ENCODE results near the gene RESP18. TPM values are rescaled to one million over a fixed set of nuclear protein-coding genes. Genes with fewer than 3 reads are reported as not detected.
A peak's percentile ranks its signal among the peaks of the same experiment; 100 is the strongest.

RESP18 gene
- total and polyA plus RNA-seq, 4 donors: not detected

GRCh38 chr2:219378163-219378851, 45.8 kb upstream of the RESP18 start:
- DNase-seq (no peak), ATAC-seq (ENCODE audit: insufficient read depth, low FRiP score) (no peak)
- Histone ChIP-seq H3K9me3 (ENCODE audit: control insufficient read depth in 4 of 4, insufficient read depth in 3 of 4, low read length in 3 of 4) (no peaks in the 10 kb centered on the region), H3K36me3 (ENCODE audit: control insufficient read depth in 4 of 4, insufficient read depth in 4 of 4, low read length in 4 of 4) (peaks cover 23 to 42% (median 35%) of the 10 kb centered on the region in 4 donors), H3K4me1 (ENCODE audit: control insufficient read depth in 5 of 5, insufficient read depth in 5 of 5, low read length in 5 of 5) (no peaks in the 10 kb centered on the region), H3K9ac (ENCODE audit: insufficient read depth in 1 of 2, low read length in 2 of 2) (no peak overlapping the region), H3K27me3 (ENCODE audit: control insufficient read depth in 3 of 3, insufficient read depth in 3 of 3, low read length in 2 of 3) (no peaks in the 10 kb centered on the region), H3K4me3 (no peak overlapping the region), H3K27ac (ENCODE audit: low read depth in 1 of 2, low read length in 1 of 2) (no peak overlapping the region)
- WGBS, 2 donors: 96% methylated on average over 13 of the region's 13 CpGs
- TF ChIP-seq CTCF (IDR thresholded peaks at IDR 0.05; ENCODE audit: control extremely low read depth, extremely low read depth): no peak

GRCh38 chr2:219369447-219369861, 36.9 kb upstream of the RESP18 start:
- H3K4me3 ChIP-seq: no peak overlapping the region
- peak; percentile 86 to 92 (median 92) for DNase-seq
- H3K27ac ChIP-seq (ENCODE audit: low read depth in 1 of 2, low read length in 1 of 2): no peak overlapping the region
- TF ChIP-seq CTCF (IDR thresholded peaks at IDR 0.05; ENCODE audit: control extremely low read depth, extremely low read depth): no peak
- H3K36me3 ChIP-seq (ENCODE audit: control insufficient read depth in 4 of 4, insufficient read depth in 4 of 4, low read length in 4 of 4): peaks cover 5 to 12% (median 8%) of the 10 kb centered on the region in 4 donors
- no peak for ATAC-seq (ENCODE audit: insufficient read depth, low FRiP score)
- 18 to 44% methylated on average over 2 of the region's 2 CpGs for WGBS, 2 donors
- no peaks in the 10 kb centered on the region for H3K27me3 ChIP-seq (ENCODE audit: control insufficient read depth in 3 of 3, insufficient read depth in 3 of 3, low read length in 2 of 3)
- H3K4me1 ChIP-seq (ENCODE audit: control insufficient read depth in 5 of 5, insufficient read depth in 5 of 5, low read length in 5 of 5): peaks cover 0 to 20% (median 6%) of the 10 kb centered on the region in 5 donors
- no peaks in the 10 kb centered on the region for H3K9me3 ChIP-seq (ENCODE audit: control insufficient read depth in 4 of 4, insufficient read depth in 3 of 4, low read length in 3 of 4)
- peak overlapping the region in 1 of 2 donors; percentile 73 for H3K9ac ChIP-seq (ENCODE audit: insufficient read depth in 1 of 2, low read length in 2 of 2)

GRCh38 chr2:219368690-219369191, 36.2 kb upstream of the RESP18 start:
- WGBS, 2 donors: 41 to 51% methylated on average over 3 of the region's 3 CpGs
- peak; percentile 80 to 90 (median 89) for DNase-seq

More at GRCh38 chr2:219368690-219369191, 36.2 kb upstream of the RESP18 start:
- H3K4me3 ChIP-seq: no peak overlapping the region
- peak; percentile 49 for ATAC-seq (ENCODE audit: insufficient read depth, low FRiP score)
- H3K9ac ChIP-seq (ENCODE audit: insufficient read depth in 1 of 2, low read length in 2 of 2): peak overlapping the region in 1 of 2 donors; percentile 73
- H3K9me3 ChIP-seq (ENCODE audit: control insufficient read depth in 4 of 4, insufficient read depth in 3 of 4, low read length in 3 of 4): no peaks in the 10 kb centered on the region
- peak overlapping the region; percentile 3 to 46 for H3K27ac ChIP-seq (ENCODE audit: low read depth in 1 of 2, low read length in 1 of 2)
- H3K27me3 ChIP-seq (ENCODE audit: control insufficient read depth in 3 of 3, insufficient read depth in 3 of 3, low read length in 2 of 3): no peaks in the 10 kb centered on the region
- no peak for TF ChIP-seq CTCF (IDR thresholded peaks at IDR 0.05; ENCODE audit: control extremely low read depth, extremely low read depth)
- H3K36me3 ChIP-seq (ENCODE audit: control insufficient read depth in 4 of 4, insufficient read depth in 4 of 4, low read length in 4 of 4): peaks cover 2 to 5% (median 3%) of the 10 kb centered on the region in 4 donors
- H3K4me1 ChIP-seq (ENCODE audit: control insufficient read depth in 5 of 5, insufficient read depth in 5 of 5, low read length in 5 of 5): peaks cover 0 to 20% (median 6%) of the 10 kb centered on the region in 5 donors
